ENCODE measurements around the gene TNNI3K.

GRCh38 chr1:74356493-74356892, 121.3 kb downstream of the TNNI3K start:
- TF ChIP-seq EZH2 (IDR thresholded peaks at IDR 0.05; ENCODE audit: borderline replicate concordance, low read depth, low read length, poor library complexity, severe bottlenecking), result no peak
- no peak for TF ChIP-seq CTCF (conservative IDR thresholded peaks at IDR 0.05; ENCODE audit: low read depth, low read length)
